SHP77 (cell line): ENCODE data around the gene ART3.

Experiments used
- DNase-seq, 2 experiments: peaks; one replicate each; lab custom pipeline; 2025; lab: John Stamatoyannopoulos, UW

Gene ART3

GRCh38 chr4:76072760-76073159 is 1.7 kb upstream of the ART3 start:
- DNase-seq = no peak

- no peak for DNase-seq
These were observed 588 bp downstream of the ART3 start for GRCh38 chr4:76074993-76075600.

GRCh38 chr4:76078033-76078613 is 3.6 kb downstream of the ART3 start:
- no peak for DNase-seq

- no peak for DNase-seq
These were observed 9.0 kb downstream of the ART3 start for GRCh38 chr4:76083386-76083988.

- DNase-seq = no peak
These were observed 10.0 kb downstream of the ART3 start for GRCh38 chr4:76084542-76084941.

GRCh38 chr4:76087007-76087769 is 12.7 kb downstream of the ART3 start:
- DNase-seq = peak; percentile 55 to 71

- DNase-seq = no peak
These were observed 14.2 kb downstream of the ART3 start for GRCh38 chr4:76088719-76089118.

GRCh38 chr4:76090241-76090691 is 15.8 kb downstream of the ART3 start:
- DNase-seq = no peak

- DNase-seq = no peak
These were observed 16.5 kb downstream of the ART3 start for GRCh38 chr4:76091052-76091451.

- no peak for DNase-seq
These were observed 21.1 kb downstream of the ART3 start for GRCh38 chr4:76095568-76095967.

- no peak for DNase-seq
These were observed 21.6 kb downstream of the ART3 start for GRCh38 chr4:76096076-76096475.

- DNase-seq = no peak
These were observed 31.1 kb downstream of the ART3 start for GRCh38 chr4:76105652-76106051.

- no peak for DNase-seq
These were observed 31.9 kb downstream of the ART3 start for GRCh38 chr4:76106442-76106841.

GRCh38 chr4:76108467-76109181 is 34.1 kb downstream of the ART3 start:
- peak; percentile 7 to 14 for DNase-seq

- DNase-seq = no peak
These were observed 42.3 kb downstream of the ART3 start for GRCh38 chr4:76116821-76117220.

GRCh38 chr4:76117536-76117935 is 43.0 kb downstream of the ART3 start:
- DNase-seq = no peak

GRCh38 chr4:76120199-76120598 is 45.7 kb downstream of the ART3 start:
- DNase-seq = no peak

GRCh38 chr4:76125816-76126215 is 51.3 kb downstream of the ART3 start:
- DNase-seq = no peak

GRCh38 chr4:76127754-76128153 is 53.2 kb downstream of the ART3 start:
- DNase-seq = no peak

- DNase-seq = no peak
These were observed 66.7 kb downstream of the ART3 start for GRCh38 chr4:76141241-76141640.

- no peak for DNase-seq
These were observed 70.0 kb downstream of the ART3 start for GRCh38 chr4:76144546-76144945.

GRCh38 chr4:76147454-76148141 is 73.1 kb downstream of the ART3 start:
- DNase-seq = peak; percentile 65 to 67
